Spleen (tissue), 7 donors: Measurements from ENCODE around the gene CDKN2A.

Experiments used
- CTCF ChIP-seq, 11 experiments: fragments of 200-600 bp in 7 of 11; fragments of 450-650 bp in 4 of 11; sonication (generic) in 4 of 11; IDR thresholded peaks in 8 of 11; conservative IDR thresholded peaks in 3 of 11; 1 replicate in 7 of 11; 2 replicates in 4 of 11; pipeline versions ENCODE4 v1.4.0 to v1.8.0; 2016 to 2021; ENCODE audit warnings: antibody characterized with exemption in 11 of 11, inconsistent platforms in 4 of 11, mild to moderate bottlenecking in 1 of 11
- POLR2A ChIP-seq, 3 donors: fragments of 450-650 bp; IDR thresholded peaks; one replicate each; pipeline ENCODE4 v1.5.1; 2017; ENCODE audit warnings: antibody characterized with exemption in 3 of 3, mild to moderate bottlenecking in 1 of 3
- POLR2AphosphoS5 ChIP-seq, 3 donors: sonication (generic); formaldehyde crosslinking; IDR thresholded peaks; one replicate each; pipeline ENCODE4 v1.5.1; 2017; ENCODE audit warnings: antibody characterized with exemption in 3 of 3
- donor health status: DM: no; HTN: no; CAD: no; lungs with moderate emphysema.
- donor health status: DM: no; HTN: no; CAD: no.
- donor health status: DM: no; HTN: no; CAD: no.

GRCh38 chr9:21967169-21967568 is 27.0 kb downstream of the CDKN2A start:
- TF ChIP-seq CTCF (IDR thresholded peaks at IDR 0.05 in 8 of 11, conservative IDR thresholded peaks at IDR 0.05 in 3 of 11) (no peak), POLR2A (IDR thresholded peaks at IDR 0.05) (no peak), POLR2AphosphoS5 (IDR thresholded peaks at IDR 0.05) (no peak)
